Ureter (tissue), 1 donor: ENCODE results near the gene AGR3. TPM values are rescaled to one million over a fixed set of nuclear protein-coding genes. Genes with fewer than 3 reads are reported as not detected.
"Not testable (repeated sequence)": the region's sequence is repeated elsewhere in the genome, so short reads cannot be mapped to it uniquely, and the experiment has no call there.

Experiments
- DNase-seq: peaks from one replicate; pipeline ENCODE4 v3.0.0-alpha.2; 2020; ENCODE audit warnings: low spot score
- total RNA-seq: library from RNA; stranded (reverse); gene quantifications from one replicate; pipeline ENCODE4 v1.2.4, GENCODE V29; 2023
- donor health status: DM: yes; HTN: yes; CAD: no.

Gene AGR3
- total RNA-seq, 1 donor from 2014 or later, result 8.7 TPM

GRCh38 chr7:16891338-16891737 lies 9.6 kb upstream of the AGR3 start:
- peak; percentile 60 for DNase-seq

- no peak for DNase-seq
Measured at GRCh38 chr7:16889851-16890415, 8.2 kb upstream of the AGR3 start.

DNA sequence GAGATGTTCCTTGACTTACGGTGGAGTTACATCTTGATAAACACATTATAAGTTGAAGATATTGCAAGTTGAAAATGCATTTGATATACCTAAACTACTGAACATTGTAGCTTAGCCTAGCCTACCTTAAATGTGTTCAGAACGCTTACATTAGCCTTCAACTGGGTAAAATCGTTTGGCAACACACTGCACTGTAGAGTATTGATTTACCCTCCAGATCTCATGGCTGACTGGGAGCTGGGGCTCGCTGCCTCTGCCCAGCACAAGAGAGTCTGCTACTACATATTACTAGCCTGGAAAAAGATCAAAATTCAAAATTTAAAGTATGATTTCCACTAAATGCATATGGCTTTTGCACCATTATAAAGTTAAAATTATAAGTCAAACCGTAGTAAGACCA lies 7.5 kb upstream of the AGR3 start:
- no peak for DNase-seq

DNA sequence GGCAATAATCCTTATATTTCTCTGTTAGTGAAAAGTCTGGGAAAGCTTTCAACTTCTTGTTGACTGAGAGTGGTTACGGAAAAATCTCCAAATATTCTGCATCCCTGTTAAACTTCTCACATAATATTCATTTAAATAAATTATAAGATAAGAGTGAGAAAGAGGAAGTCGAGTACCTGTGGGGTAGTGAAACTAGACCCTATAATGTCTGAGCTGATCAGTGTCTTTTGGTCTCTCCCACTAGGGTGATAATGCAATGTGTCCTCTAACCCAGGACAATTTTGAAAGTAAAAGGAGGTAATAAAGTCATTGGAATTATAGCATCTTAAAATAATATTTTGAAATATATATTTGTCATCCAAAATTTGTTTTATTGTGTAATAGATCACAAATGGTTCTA lies 2.1 kb upstream of the AGR3 start:
- DNase-seq, result no peak

DNA sequence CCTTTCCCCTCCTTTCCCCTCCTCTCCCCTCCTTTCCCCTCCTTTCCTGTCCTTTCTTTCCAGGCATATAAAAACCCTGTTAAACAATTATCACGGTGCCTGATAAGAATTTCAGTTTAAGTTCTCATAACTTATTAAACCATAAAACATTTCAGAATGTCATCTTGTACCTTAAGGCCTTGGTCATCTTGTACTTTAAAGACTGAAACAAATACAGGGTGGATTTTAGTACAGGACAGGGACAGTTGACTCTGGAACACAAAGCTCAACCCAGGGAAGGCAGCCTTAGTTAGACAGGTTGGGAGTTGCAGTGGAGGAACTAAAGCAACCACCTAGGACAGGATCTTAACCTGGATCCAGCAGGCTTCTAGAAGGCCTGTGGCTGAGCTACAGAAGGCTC lies 1.2 kb downstream of the AGR3 start:
- DNase-seq, result no peak

DNA sequence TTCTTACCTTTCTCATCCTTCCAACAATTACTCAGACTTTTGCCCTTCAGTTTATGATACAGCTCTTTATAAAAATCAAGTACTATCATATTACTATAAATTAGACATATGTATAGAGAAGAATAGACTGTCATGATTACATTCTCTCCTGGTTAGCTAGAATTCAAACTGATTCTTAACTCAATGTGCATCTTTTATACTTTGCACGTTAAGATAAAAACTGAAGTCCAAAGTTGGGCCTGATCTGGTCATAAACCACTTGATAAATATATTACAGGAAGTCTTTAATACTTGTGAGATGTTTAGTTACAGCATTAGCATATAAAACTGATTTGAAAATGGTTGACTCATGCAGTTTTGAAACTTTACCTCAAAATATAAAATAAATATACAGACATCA lies 2.6 kb downstream of the AGR3 start:
- no peak for DNase-seq

DNA sequence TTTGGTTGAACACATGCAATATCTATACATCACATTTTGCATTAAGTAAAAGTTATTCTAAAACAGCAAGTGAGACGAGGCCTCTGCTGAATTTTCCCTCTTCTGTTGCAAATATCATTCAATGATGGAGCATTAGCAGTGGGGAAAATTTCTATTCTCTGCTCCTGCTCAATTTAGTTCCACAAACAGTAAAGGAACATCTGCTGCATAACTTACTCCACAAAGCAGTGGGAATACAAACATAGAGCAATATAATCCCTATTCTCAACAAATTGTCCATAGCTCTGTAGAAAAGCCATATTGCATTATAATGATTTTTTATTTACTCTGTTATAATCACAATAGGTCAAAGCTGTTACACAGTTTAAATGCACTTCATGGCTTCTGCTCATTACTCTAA lies 5.9 kb downstream of the AGR3 start:
- DNase-seq, result no peak

DNA sequence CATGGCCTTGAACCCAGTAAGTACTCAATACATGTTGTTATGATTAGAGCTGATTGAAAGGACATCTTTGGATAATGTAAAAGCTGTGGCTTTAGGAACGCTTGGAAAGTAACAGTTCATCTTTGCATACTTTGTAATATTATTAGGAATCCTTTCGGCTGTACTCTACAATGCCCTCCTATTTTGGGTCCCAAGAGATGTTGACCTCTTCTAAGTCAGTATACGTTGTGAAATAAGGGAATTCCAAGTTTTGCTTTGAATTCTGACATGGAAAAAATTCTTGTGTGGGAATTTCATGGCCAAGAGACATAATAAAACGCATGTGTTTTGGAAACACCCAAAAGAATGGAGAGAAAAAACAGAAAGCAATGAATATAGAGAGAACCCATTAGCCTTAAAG lies 7.7 kb downstream of the AGR3 start:
- DNase-seq, result no peak

DNA sequence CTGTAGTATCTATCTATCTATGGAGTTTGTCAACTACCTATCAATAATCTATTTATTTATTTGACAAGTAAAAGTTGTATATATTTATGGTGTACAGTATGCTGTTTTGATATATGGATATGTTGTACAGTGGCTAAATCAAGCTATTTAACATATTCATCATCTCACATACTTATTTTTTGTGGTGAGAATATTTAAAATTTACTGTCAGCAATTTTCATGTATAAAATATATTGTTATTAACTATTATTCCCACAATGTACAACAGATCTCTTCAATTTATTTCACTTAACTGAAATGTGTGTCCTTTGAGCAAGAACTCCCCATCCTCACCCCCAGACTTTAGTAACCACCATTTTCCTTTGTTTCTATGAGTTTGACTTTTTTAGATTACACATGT lies 14.5 kb downstream of the AGR3 start:
- DNase-seq, result no peak

GRCh38 chr7:16853189-16853588 lies 28.6 kb downstream of the AGR3 start:
- DNase-seq, result not testable (repeated sequence)

DNA sequence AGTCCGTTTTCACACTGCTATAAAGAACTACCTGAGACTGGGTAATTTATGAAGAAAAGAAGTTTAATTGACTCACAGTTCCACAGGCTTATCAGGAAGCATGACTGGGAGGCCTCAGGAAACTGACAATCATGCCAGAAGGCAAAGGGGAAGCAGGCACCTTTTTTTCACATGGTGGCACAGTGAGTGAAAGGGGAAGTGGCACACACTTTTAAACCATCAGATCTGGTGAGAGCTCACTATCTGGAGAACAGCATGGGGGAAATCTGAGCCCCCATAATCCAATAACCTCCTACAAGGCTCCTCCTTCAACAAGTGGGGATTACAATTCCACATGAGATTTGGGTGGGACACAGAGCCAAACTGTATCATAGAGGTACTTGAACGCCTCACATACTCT lies 30.0 kb downstream of the AGR3 start:
- no peak for DNase-seq

DNA sequence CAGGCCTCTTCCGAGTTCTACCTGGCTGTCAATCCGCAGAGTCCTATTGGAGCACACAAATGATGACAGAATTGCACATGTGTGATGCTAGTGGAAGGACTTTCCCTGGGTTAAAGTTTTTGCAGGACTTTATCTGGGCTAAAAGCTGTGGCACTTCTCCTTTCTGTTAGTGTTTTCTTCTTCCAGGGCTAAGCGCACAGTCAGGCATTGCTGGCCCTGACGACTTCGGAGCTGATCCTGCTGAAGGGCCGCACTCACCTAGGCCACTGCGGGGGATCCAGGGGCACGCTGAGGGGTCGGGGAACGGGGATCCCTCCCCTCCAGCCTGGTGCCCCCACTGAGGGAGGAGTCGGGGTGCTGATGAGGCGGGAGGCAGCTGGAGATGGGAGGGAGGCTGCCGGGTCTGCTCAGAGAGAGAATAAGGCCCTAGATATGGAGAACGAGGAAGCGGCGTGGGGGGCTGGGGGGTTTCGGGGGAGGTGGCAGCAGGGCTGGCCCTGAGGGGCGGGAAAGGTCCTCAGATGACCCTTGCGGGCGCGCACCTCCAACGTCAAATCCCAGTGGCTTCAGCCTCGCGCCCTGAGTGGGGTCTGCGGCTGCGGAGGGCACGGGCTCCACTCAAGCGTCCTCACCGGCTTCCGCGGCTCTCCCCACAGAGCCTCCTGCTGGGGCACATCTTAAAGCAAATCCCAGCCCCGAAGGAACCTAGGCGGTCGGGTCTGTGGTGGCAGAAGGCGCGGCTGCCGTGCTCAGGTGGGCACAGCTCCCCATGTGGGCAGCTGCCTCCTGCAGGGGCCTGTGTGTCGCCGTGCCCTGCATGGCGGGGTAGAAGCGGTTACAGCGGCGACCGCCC lies 30.9 kb downstream of the AGR3 start:
- no peak for DNase-seq

- no peak for DNase-seq
Measured at GRCh38 chr7:16849296-16850148, 32.3 kb downstream of the AGR3 start.

GRCh38 chr7:16847381-16847860 lies 34.4 kb downstream of the AGR3 start:
- peak; percentile 63 for DNase-seq

DNA sequence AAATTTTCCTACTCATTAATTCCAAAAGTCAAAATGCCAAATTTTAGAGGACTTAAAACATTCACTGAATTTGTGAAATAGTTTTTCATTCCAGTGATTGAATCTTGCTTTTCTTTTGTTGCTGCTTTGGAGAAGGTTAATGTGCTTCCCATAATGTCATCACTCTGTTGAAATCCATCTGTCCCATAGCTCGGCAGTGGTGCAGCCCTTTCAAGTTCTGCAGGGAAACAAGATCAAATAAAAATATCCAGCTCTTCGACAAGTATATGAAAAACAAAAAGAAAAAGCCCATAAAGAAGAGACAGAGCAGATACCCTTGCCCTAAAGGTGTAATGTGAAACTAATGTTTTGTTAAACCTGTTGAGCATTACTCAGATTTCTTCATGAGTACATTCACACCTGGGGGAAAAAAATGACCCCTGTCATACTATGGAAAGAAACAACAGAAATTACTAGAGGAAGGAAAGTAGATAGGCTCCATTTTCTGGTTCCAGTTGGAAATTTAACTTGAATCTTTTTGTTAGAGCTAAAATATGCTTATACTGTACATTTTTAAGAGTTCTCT lies 35.1 kb downstream of the AGR3 start:
- no peak for DNase-seq

- DNase-seq, result no peak
Measured at GRCh38 chr7:16845746-16846145, 36.0 kb downstream of the AGR3 start.

DNA sequence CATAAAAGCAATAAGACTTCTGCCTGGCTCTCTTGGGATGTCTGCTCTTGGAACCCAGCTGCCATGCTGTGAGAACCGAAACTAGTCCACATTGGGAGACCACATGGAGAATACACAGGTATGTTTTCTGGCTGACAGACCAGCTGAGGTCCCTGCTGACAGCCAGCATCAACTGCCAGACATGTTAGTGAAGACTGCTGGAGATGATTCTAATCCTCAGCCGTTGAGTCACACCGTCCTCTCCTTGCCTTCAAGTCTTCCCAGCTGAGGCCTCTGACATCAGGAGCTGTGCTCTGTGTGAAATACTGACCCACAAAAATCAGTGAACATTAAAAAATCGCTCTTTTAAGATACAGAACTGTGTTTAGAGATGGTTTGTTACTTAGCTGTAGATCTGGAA lies 40.1 kb downstream of the AGR3 start:
- DNase-seq, result no peak

- DNase-seq, result no peak
Measured at GRCh38 chr7:16840094-16840493, 41.7 kb downstream of the AGR3 start.

GRCh38 chr7:16839646-16840045 lies 42.1 kb downstream of the AGR3 start:
- no peak for DNase-seq

GRCh38 chr7:16838891-16839290 lies 42.9 kb downstream of the AGR3 start:
- no peak for DNase-seq

DNA sequence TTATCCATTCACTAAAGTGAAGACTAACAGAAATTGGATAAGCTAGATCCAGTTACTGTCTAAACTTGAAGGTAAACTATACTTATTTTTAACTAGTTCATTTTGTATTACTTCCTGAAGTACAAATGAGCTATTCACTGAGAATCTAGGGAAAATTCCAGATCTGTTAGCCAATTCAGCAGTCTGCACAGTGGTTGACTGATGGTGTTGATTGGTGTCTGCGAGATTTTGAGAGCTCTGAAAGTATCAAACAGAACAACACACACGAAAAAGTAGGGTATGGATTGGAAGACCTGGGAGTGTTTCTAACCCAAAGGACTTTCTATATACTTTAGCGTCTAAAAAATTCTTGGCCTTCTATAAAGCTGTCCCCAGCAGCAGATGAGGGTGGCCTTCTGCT lies 43.4 kb downstream of the AGR3 start:
- DNase-seq, result no peak

- no peak for DNase-seq
Measured at GRCh38 chr7:16836481-16836880, 45.3 kb downstream of the AGR3 start.
